NCI-H526 (cell line): Measurements from ENCODE around the gene LSM5.
A peak's percentile ranks its signal among the peaks of the same experiment; 100 is the strongest.
"Not testable (repeated sequence)": the region's sequence is repeated elsewhere in the genome, so short reads cannot be mapped to it uniquely, and the experiment has no call there.

Experiments used
- DNase-seq, 2 experiments: peaks; one replicate each; lab custom pipeline; 2025; lab: John Stamatoyannopoulos, UW

The LSM5 gene

DNA sequence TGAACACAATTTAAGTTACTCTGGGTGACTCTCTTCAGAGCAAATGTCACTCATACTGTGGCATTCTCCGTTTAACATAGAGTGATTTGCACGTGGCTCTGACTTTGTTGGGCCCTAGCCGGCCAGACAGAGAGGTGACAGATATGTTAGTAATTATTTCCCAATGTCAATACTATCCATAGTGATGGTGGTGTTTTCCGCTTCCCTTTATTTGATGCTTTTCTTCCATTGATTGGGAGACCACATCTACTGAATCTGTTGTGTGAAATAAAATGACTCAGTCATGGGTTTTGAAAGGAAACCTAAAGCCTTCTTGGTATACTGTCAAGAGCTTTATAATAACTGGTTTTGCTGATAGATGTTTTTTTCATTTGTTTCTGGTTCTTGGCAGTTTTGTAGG, 12.5 kb upstream of the LSM5 start:
- DNase-seq: no peak

DNA sequence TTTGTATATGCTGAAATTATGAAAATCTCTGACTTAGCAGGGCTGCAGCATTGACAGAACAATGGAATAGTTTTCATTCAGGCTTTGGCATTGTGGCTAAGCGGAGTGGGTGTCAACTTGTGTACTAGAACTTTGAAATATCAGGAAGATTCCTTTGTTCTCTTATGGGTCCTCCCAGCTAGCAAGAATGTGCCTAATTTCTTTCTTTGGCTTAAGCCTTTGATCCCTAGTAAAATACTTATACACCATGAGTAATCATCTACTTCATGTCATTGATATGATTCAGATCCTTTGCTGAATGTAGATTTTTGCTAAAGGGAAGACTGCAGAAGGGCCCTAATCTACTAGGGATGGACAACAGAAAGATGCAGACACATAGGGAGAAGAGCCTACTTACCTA, 11.3 kb upstream of the LSM5 start:
- no peak for DNase-seq

DNA sequence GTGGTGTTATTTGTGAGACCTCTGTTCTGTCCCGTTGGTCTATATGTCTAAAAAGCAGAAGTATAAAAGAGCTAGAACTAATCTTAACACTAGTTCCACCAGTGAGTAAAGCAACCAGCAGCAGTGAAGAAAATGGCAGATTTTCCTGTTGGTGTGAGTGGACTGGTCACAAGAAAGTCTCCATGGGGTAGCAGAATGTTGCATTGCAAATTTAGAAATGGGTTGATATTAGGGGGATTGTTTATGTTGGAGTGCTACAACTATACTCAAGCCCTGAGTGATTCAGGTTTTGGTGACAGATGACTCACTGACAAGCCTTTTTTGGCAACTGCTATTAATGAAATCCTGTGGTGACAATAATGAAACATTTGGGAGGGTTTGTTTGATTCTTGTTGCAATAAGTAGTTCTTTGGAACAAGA, 10.8 kb upstream of the LSM5 start:
- no peak for DNase-seq

DNA sequence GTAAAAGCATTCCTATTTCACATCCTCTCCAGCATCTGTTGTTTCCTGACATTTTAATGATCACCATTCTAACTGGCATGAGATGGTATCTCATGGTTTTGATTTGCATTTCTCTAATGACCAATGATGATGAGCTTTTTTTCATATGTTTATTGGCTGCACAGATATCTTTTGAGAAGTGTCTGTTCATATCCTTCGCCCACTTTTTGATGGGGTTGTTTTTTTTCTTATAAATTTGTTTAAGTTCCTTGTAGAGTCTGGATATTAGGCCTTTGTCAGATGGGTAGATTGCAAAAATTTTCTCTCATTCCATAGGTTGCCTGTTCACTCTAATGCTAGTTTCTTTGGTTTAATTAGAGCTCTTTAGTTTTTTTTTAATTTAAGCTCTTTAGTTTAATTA, 10.0 kb upstream of the LSM5 start:
- DNase-seq: not testable (repeated sequence)

DNA sequence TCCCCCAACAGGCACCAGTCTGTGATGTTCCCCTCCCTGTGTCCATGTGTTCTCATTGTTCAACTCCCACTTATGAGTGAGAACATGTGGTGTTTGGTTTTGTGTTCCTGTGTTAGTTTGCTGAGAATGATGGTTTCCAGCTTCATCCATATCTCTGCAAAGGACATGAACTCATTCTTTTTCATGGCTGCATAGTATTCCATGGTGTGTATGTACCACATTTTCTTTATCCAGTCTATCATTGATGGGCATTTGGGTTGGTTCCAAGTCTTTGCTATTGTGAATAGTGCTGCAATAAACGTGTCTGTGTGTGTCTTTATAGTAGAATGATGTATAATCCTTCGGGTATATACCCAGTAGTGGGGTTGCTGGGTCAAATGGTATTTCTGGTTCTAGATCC, 9.6 kb upstream of the LSM5 start:
- DNase-seq: not testable (repeated sequence)

DNA sequence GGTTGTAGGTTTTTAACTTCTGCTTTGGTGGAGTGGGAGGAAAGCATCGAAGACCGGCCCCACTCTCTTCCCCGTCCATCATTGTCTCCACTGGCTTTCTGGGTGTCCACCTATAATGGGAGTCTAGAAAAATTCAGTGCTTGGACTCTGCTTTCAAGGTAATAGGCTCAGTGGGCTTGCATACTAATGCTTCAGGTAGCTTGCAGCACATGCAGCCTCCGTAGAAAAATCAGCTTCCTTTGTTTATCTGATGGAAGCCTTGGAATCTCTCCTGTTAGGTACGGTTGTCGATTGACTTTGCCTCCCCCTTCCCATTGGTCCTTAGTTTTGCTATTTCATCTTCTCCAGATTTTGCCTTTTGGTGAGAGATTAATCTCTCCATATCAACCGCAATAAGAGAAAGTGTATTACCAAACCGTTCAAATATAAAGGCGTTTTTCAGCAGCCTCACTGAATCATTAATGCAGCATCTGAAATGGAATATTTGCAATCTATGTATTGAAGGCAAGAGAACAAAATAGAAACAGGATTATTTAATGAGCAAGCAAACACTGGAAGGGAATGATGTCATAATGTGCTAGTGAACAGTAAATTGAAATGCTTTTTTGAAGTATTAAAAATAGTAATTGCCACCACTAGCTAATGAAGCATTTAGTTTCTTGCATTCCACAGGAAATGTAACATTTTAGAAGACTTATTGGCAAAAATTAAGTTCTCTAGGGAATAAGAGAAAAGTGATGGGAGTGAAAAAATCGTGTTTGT, 6.1 kb upstream of the LSM5 start:
- DNase-seq: no peak

DNA sequence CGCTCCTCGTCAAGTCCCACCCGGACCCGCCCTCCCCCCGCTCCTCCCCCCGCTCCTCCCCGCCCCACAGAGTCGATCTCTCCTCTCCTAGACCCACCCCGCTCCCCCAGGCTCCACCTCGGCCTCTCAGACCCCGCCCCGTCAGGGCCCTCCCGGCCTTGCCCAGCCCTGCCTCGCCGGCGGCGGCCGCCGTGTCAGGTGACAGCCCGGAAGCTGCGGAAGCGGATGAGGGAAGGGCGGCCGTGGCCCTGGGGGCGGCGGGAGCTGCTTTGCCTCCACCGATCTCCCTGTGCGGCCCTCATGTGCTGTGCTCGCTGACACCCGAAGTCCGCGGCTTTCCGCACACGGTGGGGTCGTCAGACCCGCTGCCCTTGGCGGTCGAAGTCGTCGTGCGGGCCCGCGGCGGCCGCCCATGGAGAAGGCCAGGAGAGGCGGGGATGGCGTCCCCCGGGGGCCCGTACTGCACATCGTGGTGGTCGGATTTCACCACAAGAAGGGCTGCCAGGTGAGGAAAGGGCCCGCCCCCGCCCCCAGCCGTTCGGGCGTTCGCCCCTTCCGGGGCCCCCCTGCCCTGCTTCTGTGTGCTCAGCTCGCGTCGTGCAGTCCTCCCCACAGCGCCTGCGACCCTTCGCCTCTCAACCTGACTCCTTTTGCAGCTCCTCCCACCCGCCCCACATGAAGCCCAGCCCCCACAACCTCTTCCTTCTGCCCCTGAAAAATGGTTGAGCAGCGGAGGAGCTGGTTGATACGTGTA, 5.3 kb upstream of the LSM5 start, which contains the start of gene AVL9:
AVL9 (plus strand) TSS at position 192 of the 754 bp plus-strand sequence; CDS start at position 413, 221 bp downstream.
- peak; percentile 91 to 98 for DNase-seq

DNA sequence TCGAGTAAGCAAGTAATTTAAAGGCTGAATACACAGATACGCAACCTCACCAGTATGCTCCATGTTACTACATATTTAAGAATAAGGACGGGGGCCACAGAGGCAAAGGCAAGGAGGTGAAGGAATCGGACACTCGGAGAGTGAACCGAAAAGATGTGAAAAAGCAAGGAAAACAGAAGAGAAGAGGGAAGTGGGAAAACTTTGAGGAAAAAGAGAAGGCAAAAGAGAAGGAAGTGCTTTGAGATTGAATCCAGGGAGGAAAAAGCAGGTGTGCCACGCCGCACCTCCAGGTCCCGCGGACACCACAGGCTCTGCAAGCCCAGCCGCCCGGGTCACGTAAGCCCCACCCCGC, 4.7 kb upstream of the LSM5 start:
- no peak for DNase-seq

DNA sequence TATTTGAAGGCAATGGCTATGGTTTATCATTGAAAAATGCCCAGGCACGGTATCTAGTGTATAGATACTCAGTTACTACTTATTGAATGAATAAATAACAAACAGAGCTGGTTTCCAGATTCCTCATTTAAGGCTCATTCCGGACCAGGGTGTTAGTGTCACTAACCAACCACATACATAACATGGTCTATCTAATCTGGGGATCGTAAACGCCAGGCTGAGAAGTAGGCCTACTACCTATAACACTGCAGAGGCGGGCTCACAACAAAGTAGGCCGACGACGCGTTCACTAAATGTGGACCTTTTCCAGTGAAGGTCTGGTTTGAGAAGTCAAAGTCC, 423 bp downstream of the LSM5 start:
- DNase-seq: no peak

DNA sequence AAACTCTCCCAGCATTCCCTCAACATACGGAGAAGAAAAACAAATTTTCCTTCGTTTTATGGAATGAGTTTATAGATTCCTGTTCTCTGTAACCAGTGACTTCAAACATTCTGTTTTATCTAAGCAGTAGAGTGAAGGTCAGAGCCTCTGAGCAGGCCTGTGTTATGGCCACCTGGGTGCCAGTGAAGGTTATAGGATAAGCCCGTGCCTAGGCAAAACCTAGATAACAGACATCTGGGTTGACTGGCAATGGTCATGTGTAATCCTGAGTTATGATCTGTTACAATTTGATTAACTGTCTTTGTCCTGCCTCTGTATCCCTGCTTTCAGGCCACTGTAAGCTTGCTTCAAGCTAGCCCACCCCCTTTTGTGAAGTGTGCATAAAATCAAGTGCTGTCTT, 8.3 kb downstream of the LSM5 start:
- no peak for DNase-seq

DNA sequence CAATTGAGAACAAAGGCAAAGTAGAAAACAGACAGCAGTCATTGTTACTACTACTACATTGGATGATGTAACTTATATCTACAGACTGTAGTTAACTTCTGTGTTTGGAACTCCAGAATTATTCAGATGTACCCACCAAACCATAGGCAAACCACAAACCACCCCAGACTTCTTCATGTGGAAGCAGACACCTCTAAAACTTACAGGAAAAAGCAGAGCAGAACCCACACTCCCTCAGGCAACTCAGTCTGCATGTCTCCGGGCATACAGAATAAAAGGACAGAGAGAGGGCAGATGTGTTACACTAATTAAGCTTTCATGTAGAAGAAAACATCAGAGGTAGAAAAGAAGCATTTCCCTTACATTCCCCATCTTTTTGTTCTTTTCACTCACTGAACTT, 9.0 kb downstream of the LSM5 start:
- no peak for DNase-seq

DNA sequence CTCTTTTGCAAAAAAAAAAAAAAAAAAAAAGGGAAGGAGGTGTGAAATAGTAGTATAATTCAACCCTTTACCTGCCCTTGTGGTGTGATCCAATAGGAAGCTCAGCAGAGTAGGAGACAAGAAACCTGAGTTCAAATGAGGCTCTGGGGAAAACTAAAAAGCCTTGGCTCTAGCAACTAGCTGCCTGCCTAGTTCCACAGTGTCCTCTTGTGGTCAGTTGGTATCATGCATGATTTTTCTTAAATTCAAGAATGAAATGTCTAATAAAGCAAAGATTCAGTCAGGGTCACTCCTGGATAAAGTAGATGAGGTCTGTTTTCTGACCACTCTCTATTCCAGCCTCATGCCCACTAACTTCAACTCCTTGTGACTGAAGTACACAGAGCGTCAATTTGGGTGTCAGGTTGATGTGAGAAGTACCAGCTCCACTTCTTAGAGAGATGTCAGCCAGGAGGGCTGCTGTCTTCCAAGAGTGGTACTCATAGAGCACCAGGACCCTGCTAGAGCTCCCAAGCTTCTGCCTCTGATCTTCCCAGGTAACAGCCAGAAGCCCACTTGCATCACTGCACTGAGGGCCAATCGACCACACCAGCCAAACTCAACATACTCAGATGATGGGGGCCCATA, 10.5 kb downstream of the LSM5 start:
- peak; percentile 48 to 72 for DNase-seq

DNA sequence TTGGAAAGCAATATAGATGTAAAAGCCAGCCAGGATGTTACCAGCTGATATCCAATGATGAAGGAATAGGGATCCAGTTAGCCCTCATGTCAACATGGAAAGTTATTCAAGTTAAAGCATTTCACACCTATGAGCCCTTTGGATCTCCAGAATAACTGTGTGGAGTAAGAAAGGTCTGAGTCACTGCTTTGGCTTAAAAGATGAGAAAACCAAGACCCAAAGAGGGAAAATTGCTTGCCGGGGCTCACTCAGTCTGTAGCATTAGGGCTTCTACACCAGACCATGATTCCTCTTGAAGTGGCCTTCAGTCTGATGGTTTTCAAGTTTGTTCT, 12.6 kb downstream of the LSM5 start:
- no peak for DNase-seq

DNA sequence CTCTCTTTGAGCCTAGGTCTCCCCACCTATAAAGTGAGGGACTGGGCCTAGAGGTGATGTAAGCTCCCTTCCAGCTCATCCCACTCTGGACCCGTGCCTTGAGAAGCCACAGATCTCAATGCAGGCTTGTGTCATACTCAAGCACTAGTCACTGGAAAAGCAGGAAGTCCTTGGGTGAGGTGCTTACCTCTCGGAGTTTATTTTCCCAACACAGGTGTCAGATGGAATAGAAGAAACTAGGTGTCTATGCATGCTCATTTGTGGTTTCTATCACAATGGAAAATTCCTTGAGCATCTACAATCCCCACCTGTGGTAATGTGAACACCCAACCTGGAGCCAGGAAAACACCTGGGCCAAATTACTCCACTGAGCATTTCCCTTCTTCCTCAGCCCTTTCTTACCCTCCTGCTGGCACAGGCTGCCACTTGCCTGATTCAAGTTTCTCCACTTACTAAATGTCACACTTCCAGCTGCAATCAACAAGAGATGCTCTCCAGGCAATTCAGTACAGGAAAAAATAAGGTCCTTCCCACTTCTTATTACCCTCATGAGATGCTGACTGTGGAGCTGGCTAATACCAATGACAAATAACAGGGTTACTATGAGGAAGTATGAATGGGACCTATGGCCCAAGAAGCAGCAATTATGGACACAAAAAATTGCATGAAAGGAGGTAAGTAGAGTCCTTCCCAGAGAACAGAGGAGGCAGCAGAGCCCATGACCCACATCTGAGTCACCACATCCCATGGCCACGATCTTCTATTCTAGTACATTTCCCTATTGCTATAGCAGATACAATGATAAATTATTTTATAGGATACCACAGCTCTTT, 13.1 kb downstream of the LSM5 start:
- no peak for DNase-seq

DNA sequence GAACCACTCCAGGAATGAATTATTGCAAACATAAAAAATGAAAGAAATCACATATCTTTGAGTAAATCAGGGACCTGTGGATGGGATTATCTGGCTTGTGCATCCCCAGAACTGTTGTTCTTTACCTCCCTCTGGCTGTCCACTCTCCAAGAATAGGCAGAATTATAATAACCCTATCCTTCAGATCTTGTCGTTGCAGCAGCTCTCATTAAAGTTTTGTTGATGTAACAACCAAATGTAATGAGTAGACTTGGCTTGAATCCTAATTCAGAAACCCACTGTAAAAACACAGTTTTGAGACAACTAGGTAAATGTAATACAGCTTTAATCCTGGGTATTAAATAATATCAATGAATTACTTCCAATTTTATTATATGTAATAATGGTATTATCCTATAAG, 16.2 kb downstream of the LSM5 start:
- DNase-seq: no peak

DNA sequence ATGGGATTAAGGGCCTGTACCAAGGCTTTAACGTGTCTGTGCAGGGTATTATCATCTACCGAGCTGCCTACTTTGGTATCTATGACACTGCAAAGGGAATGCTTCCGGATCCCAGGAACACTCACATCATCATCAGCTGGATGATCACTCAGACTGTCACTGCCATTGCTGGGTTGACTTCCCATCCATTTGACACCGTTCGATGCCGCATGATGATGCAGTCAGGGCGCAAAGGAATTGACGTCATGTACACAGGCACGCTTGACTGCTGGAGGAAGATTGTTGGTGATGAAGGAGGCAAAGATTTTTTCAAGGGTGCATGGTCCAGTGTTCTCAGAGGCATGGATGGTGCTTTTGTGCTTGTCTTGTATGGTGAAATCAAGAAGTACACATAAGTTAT, 18.2 kb downstream of the LSM5 start:
- no peak for DNase-seq

DNA sequence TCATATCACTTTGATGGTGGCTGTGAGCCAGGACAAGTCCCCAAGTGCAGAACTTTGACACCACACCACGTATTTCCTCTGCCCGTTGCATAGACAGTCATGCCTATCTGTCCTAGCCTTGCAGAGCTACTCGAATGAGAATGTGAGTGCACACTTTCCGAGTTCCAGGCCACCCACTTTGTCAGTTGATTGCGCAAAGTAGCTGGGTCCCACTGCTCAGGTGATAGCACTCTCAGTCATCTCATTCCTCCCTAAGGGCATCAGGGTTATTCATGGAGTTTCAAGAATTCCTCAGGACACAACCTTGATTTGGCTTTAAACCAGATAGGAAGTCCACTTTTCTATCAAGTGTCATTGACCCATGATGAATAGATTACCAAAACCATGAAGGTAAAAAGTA, 19.3 kb downstream of the LSM5 start:
- no peak for DNase-seq

DNA sequence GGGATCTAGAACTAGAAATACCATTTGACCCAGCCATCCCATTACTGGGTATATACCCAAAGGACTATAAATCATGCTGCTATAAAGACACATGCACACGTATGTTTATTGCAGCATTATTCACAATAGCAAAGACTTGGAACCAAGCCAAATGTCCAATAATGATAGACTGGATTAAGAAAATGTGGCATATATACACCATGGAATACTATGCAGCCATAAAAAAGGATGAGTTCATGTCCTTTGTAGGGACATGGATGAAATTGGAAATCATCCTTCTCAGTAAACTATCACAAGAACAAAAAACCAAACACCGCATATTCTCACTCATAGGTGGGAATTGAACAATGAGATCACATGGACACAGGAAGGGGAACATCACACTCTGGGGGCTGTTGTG, 20.2 kb downstream of the LSM5 start:
- not testable (repeated sequence) for DNase-seq

DNA sequence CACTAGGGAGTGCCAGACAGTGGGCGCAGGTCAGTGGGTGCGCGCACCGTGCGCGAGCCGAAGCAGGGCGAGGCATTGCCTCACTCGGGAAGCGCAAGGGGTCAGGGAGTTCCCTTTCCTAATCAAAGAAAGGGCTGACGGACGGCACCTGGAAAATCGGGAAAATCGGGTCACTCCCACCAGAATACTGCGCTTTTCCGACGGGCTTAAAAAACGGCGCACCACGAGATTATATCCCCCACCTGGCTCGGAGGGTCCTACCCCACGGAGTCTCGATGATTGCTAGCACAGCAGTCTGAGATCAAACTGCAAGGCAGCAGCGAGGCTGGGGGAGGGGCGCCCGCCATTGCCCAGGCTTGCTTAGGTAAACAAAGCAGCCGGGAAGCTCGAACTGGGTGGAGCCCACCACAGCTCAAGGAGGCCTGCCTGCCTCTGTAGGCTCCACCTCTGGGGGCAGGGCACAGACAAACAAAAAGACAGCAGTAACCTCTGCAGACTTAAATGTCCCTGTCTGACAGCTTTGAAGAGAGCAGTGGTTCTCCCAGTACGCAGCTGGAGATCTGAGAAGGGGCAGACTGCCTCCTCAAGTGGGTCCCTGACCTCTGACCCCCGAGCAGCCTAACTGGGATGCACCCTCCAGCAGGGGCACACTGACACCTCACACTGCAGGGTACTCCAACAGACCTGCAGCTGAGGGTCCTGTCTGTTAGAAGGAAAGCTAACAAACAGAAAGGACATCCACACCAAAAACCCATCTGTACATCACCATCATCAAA, 25.4 kb downstream of the LSM5 start:
- DNase-seq: not testable (repeated sequence)

DNA sequence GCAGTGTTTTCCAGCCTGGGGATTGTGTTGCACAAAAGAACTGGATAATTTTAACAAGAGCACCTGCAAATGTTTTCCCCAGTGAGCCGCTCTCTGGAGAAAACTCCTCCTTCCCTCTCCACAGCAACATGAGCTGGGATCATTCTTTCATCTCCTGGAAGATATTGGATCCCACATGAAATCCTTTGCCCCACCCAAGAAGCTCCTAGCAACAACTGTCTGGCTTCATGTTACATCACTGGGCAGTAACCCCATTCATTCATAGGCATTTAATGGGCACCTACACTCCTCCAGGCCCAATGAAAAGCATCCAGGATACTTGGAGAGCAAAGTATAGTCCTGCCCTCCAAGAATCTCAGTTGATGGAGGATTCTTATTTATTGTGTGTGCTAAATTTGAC, 27.2 kb downstream of the LSM5 start:
- peak in 1 of 2 experiments; percentile 37 for DNase-seq

DNA sequence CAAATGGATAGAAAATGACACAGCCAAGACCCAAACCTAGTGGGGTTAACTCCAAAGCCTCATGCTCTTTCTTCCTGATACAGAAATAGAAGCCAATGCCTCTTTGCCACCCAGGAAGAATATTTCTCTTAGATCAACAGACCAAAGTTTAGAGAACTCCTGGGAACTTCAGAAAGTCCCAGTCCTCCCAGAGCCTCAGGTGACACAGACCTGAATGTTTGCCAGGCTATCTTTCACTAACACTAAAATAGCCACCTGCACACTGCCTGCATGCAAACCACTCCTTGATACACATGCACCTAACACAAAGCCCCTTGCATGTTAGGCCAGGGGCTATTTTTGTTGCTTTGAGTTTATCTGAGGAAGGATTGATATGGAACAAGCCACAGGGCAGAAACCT, 27.7 kb downstream of the LSM5 start:
- no peak for DNase-seq

DNA sequence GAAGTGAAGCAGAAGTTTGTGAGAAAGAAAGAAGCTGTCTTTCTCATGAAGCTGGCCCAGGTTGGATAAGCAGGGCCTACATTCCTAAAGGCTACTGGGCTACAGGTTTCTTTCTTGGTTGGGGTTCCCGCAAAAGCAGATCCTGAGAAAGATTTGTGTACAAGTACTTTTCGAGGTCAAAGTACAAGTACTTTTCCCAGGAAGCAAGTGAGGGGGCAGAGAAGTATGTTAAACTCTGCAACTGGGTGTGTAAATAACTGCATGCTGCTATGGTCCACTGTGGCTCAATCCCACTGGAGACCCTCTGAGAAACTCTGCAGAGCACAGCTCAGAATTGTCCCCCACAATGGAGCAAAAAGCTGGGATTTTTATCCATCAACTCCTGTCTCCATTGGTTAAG, 28.7 kb downstream of the LSM5 start:
- DNase-seq: no peak
